HepG2 (cell line): Measurements from ENCODE around the gene CBY1. TPM values are rescaled to one million over a fixed set of nuclear protein-coding genes. Genes with fewer than 3 reads are reported as not detected.
A peak's percentile ranks its signal among the peaks of the same experiment; 100 is the strongest.

Experiments used
- ATF3 ChIP-seq: sonication (generic); formaldehyde crosslinking; IDR thresholded peaks from 2 replicates; pipeline ENCODE4 v1.4.0; 2020; ENCODE audit warnings: missing genetic modification reagents
- CEBPG ChIP-seq: IDR thresholded peaks from 2 replicates; pipeline ENCODE4 v1.6.1; 2016
- FOXA3 ChIP-seq: IDR thresholded peaks from 2 replicates; pipeline ENCODE4 v1.6.1; 2016; ENCODE audit warnings: missing genetic modification reagents, missing compliant biosample characterization
- HNF4G ChIP-seq, 2 experiments: sonication (generic) in 1 of 2; formaldehyde crosslinking in 1 of 2; IDR thresholded peaks; 2 replicates each; pipeline versions ENCODE4 v1.4.0 to v1.6.1; 2011 to 2020; ENCODE audit warnings: borderline replicate concordance in 2 of 2, low read depth in 2 of 2, mild to moderate bottlenecking in 2 of 2, low read length in 1 of 2, missing genetic modification reagents in 1 of 2, moderate library complexity in 1 of 2
- KIAA2018 ChIP-seq: sonication (generic); formaldehyde crosslinking; IDR thresholded peaks from 2 replicates; pipeline ENCODE4 v1.5.0; 2020; ENCODE audit warnings: mild to moderate bottlenecking, missing genetic modification reagents, borderline replicate concordance
- LCORL ChIP-seq, 2 experiments: fragments of 450-650 bp in 1 of 2; sonication (generic) in 1 of 2; formaldehyde crosslinking in 1 of 2; IDR thresholded peaks; 2 replicates each; pipeline versions ENCODE4 v1.5.0 to v1.6.1; 2017 to 2020; ENCODE audit warnings: antibody characterized with exemption in 1 of 2, missing genetic modification reagents in 1 of 2
- MAFG ChIP-seq: sonication (generic); formaldehyde crosslinking; IDR thresholded peaks from 2 replicates; pipeline ENCODE4 v1.5.1; 2020; ENCODE audit warnings: mild to moderate bottlenecking, missing genetic modification reagents
- PAXIP1 ChIP-seq: sonication (generic); formaldehyde crosslinking; conservative IDR thresholded peaks from 2 replicates; pipeline ENCODE4 v1.4.0; 2020; ENCODE audit warnings: mild to moderate bottlenecking, missing genetic modification reagents, moderate library complexity
- RFX1 ChIP-seq: fragments of 450-650 bp; IDR thresholded peaks from 2 replicates; pipeline ENCODE4 v1.6.1; 2017
- RFX3 ChIP-seq: IDR thresholded peaks from 2 replicates; pipeline ENCODE4 v1.6.1; 2016; ENCODE audit warnings: missing biosample characterization, missing genetic modification reagents
- RFXANK ChIP-seq: IDR thresholded peaks from 2 replicates; pipeline ENCODE4 v1.6.1; 2016
- SOX5 ChIP-seq: IDR thresholded peaks from 2 replicates; pipeline ENCODE4 v1.6.1; 2016; ENCODE audit warnings: borderline replicate concordance
- ZFP41 ChIP-seq: sonication (generic); formaldehyde crosslinking; IDR thresholded peaks from 2 replicates; pipeline ENCODE4 v1.4.0; 2020; ENCODE audit warnings: mild to moderate bottlenecking, missing genetic modification reagents, borderline replicate concordance
- ZNF101 ChIP-seq: sonication (generic); formaldehyde crosslinking; IDR thresholded peaks from 2 replicates; pipeline ENCODE4 v1.4.0; 2020; ENCODE audit warnings: mild to moderate bottlenecking, low read depth, missing genetic modification reagents, borderline replicate concordance
- ZNF274 ChIP-seq: sonication (generic); formaldehyde crosslinking; IDR thresholded peaks from 2 replicates; pipeline ENCODE4 v1.5.1; 2020; ENCODE audit warnings: mild to moderate bottlenecking, missing genetic modification reagents
- ZNF33B ChIP-seq: sonication (generic); formaldehyde crosslinking; IDR thresholded peaks from 2 replicates; pipeline ENCODE4 v1.5.1; 2020; ENCODE audit warnings: mild to moderate bottlenecking, missing genetic modification reagents
- ZNF382 ChIP-seq: sonication (generic); formaldehyde crosslinking; IDR thresholded peaks from 2 replicates; pipeline ENCODE4 v1.5.0; 2020; ENCODE audit warnings: missing genetic modification reagents, mild to moderate bottlenecking, borderline replicate concordance
- ZNF614 ChIP-seq: IDR thresholded peaks from 2 replicates; pipeline ENCODE4 v1.6.1; 2018; ENCODE audit warnings: missing biosample characterization, missing genetic modification reagents, inconsistent platforms, borderline replicate concordance
- ZNF740 ChIP-seq: sonication (generic); formaldehyde crosslinking; IDR thresholded peaks from 2 replicates; pipeline ENCODE4 v1.4.0; 2020; ENCODE audit warnings: missing genetic modification reagents
- polyA plus RNA-seq, 8 experiments: library from polyadenylated mRNA; depleted of rRNA in 3 of 8; stranded (reverse) in 7 of 8; unstranded in 1 of 8; fragments of >200 nt; fragmentation: Illumina TruSeq in 4 of 8; extraction: Trizol in 4 of 8; gene quantifications; 2 replicates each; pipeline versions ENCODE4 v1.2.1 to v1.2.3, GENCODE V29; 2011 to 2016; ENCODE audit warnings: low read depth in 4 of 8, missing spikeins in 1 of 8, mixed read lengths in 1 of 8; ENCODE audit not compliant: insufficient read depth in 1 of 8
- total RNA-seq, 5 experiments: library from RNA; depleted of rRNA; stranded (reverse); fragments of >200 nt; fragmentation: Illumina TruSeq; extraction: Trizol; gene quantifications; 2 replicates each; pipeline ENCODE4 v1.2.3, GENCODE V29; 2016; ENCODE audit warnings: low read depth in 1 of 5

Gene CBY1
- total and polyA plus RNA-seq, 2 of the 13 experiments (the other 11 are each of a cell fraction or from before 2014, with no cell fraction given), result 19.7 to 20.3 TPM

GRCh38 chr22:38694049-38694448, 37.6 kb downstream of the CBY1 start (continued):
- TF ChIP-seq LCORL (IDR thresholded peaks at IDR 0.05), result no peak
- TF ChIP-seq LCORL (CRISPR knock-in tag; IDR thresholded peaks at IDR 0.05), result no peak
- TF ChIP-seq KIAA2018 (CRISPR knock-in tag), result no peak
- TF ChIP-seq ATF3 (CRISPR knock-in tag), result no peak
- TF ChIP-seq ZNF382 (CRISPR knock-in tag), result no peak
- TF ChIP-seq ZNF101 (CRISPR knock-in tag), result no peak
- no peak for TF ChIP-seq ZNF740
- no peak for TF ChIP-seq ZNF274
- no peak for TF ChIP-seq ZNF33B (CRISPR knock-in tag)
- no peak for TF ChIP-seq RFX3
- no peak for TF ChIP-seq RFXANK (CRISPR knock-in tag)
- peak; percentile 20; the same call in 1 of the 2 replicates for TF ChIP-seq PAXIP1 (CRISPR knock-in tag)
- no peak for TF ChIP-seq ZNF614 (CRISPR knock-in tag)
- peak; percentile 22; the same call in 1 of the 2 replicates for TF ChIP-seq CEBPG (CRISPR knock-in tag)
- TF ChIP-seq FOXA3, result 0 out of 2 replicates have a peak, but pooled peaks have one; percentile 20
- TF ChIP-seq HNF4G (IDR thresholded peaks at IDR 0.05; ENCODE audit: borderline replicate concordance, low read depth, low read length), result 0 out of 2 replicates have a peak, but pooled peaks have one; percentile 55
- no peak for TF ChIP-seq HNF4G (CRISPR knock-in tag; IDR thresholded peaks at IDR 0.05; ENCODE audit: borderline replicate concordance, low read depth)
- TF ChIP-seq RFX1, result no peak
- no peak for TF ChIP-seq SOX5 (CRISPR knock-in tag)
- no peak for TF ChIP-seq MAFG (CRISPR knock-in tag)
- TF ChIP-seq ZFP41 (CRISPR knock-in tag), result no peak
